D721Med (cell line): ENCODE measurements around the gene SLX9.

Experiments
- DNase-seq: peaks from one replicate; pipeline ENCODE4 v3.0.0; 2011; ENCODE audit warnings: low spot score; ENCODE audit not compliant: insufficient read length
- FAIRE-seq: peaks from 2 replicates; lab custom pipeline; 2011; peaks lifted over from hg19 to GRCh38; lab: Jason Lieb, UNC
- TF ChIP-seq, protein P1 (sequence below): IDR thresholded peaks from 2 replicates; pipeline ENCODE4 v1.5.1; 2012; ENCODE audit warnings: mild to moderate bottlenecking, control low read depth; ENCODE audit not compliant: insufficient read depth; ENCODE audit errors: missing control alignments

SLX9 gene

DNA sequence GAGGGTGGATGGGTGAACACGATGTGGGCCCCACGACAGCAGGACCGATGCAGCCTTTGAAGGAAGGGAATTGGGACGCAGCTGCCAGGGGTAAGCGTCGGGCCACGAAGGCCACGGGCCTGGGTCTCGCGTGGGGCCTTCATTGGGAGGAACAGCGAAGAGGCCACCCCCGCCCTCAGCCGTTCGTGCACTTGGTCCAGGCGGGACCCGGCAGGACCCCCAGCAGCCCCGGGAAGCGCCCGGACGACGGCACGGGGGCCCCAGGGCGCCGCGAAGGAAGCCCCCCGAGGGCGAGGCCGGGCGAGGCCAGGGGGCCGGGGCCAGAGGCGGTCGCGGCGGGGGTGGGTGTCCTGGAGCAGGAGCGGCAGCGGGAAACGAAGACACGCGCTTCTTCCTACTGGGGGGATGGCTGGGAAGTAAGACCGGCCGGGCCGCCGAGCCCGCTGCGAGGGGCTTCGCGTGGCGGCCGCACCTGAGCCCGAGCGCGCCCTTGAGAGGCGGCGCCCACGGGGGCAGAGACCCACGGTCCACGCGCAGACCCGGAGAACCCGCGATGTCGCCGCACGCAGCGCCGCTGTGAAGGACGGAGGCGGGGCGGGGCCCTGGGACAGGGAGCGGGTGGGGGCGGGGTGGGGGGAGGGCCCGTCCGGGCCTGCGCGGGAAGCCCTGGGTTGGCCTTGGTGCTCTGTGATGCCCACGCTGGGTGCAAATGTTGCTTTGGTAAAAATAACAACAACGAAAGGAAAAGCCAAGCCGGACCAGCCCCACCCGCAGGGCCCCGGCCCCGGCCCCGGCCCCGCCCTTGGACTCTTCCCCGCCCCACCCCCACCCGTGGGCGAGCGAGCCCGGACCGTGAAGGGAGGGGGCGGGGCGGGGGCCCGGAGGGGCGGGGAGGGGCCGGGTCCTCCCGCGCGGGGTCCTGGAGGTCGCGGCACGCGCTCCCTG is 78.6 kb downstream of the SLX9 start:
- TF ChIP-seq, protein P1, sequence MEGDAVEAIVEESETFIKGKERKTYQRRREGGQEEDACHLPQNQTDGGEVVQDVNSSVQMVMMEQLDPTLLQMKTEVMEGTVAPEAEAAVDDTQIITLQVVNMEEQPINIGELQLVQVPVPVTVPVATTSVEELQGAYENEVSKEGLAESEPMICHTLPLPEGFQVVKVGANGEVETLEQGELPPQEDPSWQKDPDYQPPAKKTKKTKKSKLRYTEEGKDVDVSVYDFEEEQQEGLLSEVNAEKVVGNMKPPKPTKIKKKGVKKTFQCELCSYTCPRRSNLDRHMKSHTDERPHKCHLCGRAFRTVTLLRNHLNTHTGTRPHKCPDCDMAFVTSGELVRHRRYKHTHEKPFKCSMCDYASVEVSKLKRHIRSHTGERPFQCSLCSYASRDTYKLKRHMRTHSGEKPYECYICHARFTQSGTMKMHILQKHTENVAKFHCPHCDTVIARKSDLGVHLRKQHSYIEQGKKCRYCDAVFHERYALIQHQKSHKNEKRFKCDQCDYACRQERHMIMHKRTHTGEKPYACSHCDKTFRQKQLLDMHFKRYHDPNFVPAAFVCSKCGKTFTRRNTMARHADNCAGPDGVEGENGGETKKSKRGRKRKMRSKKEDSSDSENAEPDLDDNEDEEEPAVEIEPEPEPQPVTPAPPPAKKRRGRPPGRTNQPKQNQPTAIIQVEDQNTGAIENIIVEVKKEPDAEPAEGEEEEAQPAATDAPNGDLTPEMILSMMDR = no peak
- DNase-seq (no peak), FAIRE-seq (no peak)

DNA sequence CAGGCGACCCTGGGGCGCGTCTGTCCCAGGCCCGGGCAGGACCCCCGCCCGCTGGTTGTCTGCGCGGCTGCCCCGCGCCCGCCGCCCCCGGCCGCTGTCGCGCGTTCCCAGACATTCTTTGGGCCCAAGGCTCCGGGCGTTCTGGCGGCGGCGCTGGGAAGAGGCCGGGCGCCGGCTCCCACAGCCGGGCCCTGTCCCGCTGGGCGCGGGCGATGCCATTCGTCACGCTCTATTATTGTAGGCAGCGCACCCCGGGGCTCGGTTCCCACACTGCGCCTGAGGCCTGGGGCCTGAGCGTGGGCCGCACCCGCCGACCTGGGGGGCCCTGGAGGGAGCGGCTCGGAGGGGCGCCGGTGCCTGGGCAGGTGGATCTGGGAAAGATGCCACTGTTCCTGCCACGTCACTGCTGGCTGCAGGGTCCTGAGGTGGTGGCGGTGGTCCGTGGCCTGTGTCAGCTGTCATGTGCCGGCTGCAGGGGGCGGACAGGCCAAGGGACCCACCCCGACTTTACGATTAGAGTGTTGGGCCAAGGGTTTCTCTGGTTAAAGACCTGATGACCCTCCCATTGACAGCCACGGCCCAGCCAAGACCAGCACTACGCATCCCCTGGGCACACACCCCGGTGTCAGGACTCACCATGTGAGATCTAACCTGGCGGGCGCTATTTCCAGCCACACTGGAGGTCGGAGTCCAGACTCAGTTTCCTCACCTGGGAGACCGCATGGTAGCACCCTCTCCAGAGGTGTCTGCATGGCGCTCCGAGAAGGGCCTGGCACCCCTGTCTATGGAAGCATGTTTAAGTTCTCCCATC is 79.5 kb downstream of the SLX9 start:
- DNase-seq (no peak), FAIRE-seq (no peak)
- TF ChIP-seq, protein P1 = no peak

DNA sequence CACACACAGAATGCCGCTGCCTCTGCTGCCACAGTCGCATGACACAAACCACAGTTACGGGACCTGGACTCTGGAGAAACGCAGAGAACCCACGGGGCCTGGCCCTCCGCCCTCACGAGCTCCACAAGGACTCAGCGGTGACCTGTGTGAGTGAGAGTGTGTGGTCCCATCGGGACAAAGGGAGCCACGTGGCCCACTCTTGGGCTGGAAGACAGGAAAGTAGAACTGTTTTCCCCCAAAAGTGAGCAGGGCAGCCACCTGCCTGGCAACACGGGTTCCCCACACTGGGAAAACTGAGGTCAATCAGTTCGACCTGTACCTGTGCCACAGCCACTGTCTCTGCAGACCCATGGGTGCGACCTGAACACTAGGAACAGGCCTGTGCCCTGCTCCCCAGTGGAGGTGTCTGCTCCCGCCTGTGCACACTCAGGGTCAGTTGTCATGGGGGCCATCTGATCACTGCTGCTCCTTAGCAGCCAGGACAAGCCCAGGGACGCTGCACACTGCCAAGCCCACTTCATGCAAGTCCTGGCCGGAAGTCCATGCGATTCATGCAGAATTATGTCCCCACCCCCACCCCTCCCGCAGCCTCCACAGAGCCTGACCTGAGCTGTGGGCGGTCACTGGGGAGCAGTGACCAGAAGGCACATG is 80.2 kb downstream of the SLX9 start:
- TF ChIP-seq, protein P1 = no peak
- FAIRE-seq (no peak), DNase-seq (no peak)

DNA sequence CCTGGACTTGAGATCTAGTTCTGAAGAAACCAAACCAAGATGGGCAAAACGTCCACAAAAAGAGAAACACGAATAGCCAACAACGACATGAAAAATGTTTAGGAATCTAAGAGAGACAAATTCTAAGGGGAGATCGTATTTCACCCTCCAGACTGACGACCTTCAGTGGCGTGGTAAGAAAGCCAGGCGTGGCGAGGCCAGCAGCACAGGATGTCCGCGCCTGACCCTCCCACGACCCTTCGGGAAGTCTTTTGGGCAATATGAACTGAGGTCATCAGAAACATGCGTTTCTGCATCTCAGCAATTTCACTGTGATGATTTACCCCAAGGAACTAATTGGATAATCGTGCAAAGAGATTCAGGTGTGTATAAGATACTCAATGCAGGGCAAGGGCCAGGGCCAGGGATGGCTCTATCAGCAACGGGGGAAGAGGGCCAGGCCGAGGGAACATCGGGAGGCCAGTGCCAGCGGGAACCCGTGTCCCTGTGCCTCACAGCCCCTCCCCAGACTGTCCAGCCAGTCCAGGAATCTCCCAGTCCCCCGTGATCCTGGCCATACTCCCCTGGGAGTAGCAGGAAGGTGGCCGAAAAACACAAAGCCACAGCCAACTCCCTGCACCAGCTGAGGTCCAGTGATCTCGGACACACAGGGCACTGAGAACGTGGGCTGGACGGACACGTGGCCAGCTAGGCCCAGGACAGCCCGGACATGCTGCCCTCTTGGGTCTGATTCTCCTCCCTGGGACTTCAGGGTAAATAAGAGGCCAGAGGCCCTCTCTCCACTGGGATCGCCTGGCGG is 81.0 kb downstream of the SLX9 start:
- no peak for FAIRE-seq

DNA sequence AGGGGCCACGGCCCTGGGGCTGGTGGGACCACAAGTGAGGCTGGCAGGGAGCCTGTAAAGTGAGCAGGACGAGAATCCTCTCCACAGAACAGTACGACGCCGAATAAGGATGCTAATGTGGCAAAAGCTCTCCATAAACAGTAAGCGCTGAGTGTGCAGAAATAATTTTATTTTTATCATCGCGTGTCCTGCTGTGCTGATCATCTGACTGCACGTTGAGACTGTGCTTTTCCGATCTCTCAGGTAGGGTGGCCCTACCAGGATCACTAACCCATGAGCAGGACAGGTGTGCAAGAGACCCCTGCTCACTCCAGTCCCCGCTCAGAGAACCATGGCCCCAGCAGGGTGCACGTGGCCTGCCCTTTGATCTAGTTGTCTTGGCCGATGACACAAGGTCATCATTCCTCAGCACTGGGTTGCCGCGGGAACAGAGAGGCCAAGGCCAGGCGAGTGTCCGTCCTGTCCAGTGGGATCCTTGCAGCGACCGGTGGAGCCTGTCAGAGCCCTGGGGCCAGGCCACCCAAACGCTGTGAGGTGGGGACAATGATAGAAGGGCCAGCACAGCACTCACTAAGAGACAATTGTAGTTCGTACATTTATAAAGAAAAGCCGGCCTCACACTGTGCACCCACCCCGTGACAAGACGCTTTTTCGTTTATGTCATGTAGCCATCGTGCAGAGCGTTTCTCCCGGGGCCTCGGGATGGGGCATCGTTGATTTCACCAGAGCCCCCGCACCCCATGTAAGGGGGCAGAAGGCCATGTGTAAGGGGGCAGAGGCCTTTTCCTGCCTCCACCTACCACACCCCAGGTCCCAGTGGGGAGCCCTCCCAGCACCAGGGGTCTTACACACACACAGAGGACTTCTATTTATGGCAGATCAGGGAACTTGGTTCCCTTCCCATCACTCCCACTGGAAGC is 81.9 kb downstream of the SLX9 start:
- DNase-seq = no peak
- FAIRE-seq = no peak
- TF ChIP-seq, protein P1 = no peak

More for the DNA sequence above, 81.0 kb downstream of the SLX9 start:
- TF ChIP-seq, protein P1 = no peak
- no peak for DNase-seq
